GM21423 (cell line): ENCODE results near the gene LIF.
"Not testable (repeated sequence)": the region's sequence is repeated elsewhere in the genome, so short reads cannot be mapped to it uniquely, and the experiment has no call there.

ENCODE experiments used
- ATAC-seq: cut with Tn5 transposase; IDR thresholded peaks from one replicate; pipeline ENCODE4 v1.9.1; 2021; ENCODE audit warnings: mild to moderate bottlenecking, moderate library complexity; ENCODE audit not compliant: unreplicated experiment

The LIF gene

GRCh38 chr22:30211124-30211820, 35.3 kb downstream of the LIF start:
- ATAC-seq, result no peak

DNA sequence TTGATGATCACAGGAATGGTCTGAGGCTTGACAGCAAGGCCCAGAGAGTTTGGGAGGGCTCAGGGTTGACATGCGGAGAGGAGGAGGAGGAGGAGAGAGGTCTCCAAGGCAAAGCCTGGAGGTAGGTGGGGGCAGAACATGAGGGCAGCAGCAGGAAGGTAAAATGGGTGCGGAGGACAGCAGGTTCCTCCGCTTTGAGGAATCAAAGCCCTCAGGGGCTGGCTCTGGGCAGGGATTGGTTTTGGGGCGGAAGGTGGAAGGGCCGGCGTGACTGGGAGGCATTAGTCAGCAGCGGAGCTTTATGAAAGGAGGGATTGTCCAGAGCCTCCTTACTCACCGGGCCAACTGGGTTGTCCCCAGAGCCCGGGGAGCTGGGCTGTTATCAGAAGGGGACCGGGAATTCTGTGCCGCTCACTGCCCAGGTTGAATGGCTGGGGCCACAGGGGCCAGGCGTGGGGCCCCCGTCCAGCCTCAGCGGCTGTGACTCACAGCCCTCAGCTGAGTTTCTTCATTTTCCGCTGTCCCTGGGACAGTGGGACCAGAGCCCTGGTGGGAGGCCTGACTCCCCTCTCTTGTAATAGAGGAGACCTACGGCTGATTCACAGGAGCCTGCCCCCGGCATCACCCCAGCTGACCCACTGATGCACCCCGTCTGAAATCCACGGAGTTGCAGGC, 36.2 kb downstream of the LIF start:
- ATAC-seq, result no peak

DNA sequence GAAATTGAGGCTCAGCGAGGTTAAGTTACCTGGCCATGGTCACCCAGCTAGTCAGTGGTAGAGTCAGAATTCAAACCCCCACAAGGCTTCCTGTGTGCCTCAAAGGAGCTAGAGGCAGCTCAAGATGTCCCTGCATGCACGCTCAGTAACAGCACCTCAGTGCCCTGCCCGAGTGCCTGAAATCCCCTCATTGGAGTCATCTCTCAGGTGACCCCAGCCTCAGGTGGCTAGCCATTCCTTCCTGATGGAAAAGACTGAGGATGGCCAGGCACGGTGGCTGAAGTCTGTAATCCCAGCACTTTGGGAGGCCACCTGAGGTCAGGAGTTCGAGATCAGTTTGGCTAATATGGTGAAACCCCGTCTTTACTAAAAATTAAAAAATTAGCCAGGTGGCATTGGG, 36.9 kb downstream of the LIF start:
- no peak for ATAC-seq

DNA sequence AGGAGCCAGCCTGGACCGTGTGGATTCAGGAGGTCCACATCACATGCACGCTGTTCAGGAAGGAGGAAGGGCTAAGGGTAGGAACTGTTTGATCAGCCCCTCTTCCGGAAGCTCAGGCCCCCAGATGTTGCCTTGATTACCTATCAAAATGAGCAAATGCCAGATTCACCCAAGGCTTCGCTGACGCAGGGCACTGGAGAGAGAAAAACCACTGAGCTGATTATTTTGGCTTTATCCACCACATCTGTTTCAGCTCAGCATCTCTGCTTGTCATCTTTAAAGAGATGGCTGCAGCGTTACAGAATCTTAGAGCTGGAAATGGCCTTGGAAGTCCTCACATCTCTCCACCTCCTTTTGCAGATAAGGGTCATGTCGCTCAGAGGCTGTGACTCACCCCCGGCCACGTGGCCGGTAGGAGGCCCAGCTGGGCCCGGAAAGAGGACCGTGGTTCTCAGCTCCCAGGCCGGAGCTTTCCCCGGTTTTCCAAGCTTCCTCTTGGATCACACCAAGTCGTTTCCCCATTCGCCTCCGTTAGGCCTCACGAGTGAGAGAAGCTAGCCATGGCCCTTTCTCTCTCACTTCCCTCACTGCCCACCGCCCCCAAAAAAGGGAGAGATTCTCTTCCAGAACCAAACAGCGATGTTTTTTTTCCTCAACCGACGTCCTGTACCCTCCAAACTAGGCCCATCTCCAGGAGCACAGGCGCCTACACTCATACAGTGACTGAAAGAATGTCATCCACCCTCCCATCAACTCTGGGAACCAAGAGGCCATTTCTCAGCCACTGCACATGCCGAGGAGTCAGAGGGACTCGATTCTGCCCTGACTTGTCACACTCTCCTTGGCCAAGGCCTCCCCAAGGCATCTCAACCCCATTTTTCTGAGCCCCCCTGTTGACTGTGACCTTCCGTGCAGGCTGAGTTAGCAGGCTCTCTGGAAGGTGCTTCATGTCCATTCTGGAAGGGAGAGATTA, 37.6 kb downstream of the LIF start:
- no peak for ATAC-seq

DNA sequence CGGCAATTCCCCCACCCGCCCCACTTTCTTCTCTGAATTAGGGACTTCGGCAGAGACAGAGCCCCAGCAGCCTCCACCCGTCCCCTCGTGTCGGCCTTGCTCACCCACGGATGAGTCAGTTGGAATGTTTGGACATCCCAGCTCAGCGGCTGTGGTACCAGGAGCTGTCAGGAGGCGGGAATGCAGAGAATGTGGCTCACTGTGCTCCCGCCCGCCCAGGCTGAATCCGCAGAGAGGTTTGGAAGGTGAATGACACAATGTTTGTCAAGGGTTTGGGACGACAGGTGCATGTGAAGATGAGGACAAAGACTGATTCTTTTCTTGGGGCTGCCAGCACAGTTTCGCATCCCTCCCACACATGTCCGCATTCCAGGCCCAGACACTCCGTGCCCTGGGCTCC, 39.6 kb downstream of the LIF start:
- no peak for ATAC-seq

DNA sequence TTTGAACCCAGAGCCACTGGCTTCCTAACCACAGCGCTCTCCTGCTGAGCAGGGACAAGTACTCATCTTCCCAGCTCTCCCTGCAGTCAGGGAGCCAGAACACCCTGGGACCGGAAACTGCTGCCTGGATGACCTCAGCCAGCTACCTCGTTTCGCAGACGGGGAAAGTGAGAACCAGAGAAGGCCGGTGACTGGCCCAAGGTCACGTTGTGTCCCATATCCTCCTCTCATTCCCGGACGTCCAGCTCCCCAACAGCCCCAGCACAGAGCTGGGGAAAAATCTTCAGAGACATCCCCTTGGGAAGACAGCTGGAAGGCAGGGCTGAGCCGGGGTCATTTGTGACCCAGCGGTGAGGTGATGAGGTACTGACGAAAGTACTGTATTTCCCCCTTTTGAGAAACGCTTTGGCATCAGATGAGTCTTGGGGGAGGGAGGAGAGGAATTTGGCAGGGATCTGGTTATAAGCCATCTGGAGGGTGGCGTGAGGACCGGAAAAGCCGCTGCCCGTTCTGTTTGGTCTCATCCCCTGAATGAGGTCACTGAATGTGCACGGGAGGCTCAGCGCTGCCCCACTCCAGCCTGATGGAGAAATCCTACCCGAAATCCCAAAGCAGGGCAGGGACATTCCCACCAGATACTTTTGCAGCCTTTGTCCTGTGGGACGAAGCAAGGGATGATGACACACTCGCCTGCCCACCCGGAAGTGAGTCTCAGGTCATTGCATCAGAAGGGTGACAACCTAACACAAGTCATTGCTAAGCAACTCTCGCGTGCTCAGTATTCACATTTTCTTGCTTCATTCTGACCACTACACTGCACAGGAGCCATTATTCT, 41.1 kb downstream of the LIF start:
- no peak for ATAC-seq

- no peak for ATAC-seq
Observed at GRCh38 chr22:30204742-30205111, 41.8 kb downstream of the LIF start.

- ATAC-seq, result no peak
Observed at GRCh38 chr22:30204015-30204741, 42.4 kb downstream of the LIF start.

DNA sequence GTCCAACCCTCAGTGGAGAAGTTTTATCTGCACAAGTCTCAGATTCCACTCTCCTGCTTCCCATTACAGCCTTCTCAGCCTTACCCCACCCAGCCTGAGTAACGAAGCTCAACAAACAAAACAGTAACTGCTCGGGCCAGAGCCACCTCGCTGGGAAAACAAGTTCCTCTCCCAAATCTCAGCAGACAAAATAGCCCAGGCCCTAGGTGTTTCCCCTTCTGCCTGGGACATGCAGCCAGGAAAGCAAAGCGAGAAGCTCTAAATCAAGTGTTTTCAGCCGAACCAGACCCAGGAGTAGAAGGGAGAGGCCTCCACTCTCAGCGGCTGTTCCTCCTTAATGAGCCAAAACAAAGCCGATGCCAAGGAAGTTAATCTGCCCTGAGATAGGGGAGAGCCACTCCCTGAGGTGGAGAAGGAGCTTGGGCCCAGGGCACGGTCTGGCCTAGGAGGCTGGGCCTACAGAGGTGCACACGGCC, 44.0 kb downstream of the LIF start:
- ATAC-seq, result no peak

- no peak for ATAC-seq
Observed at GRCh38 chr22:30201945-30202344, 44.6 kb downstream of the LIF start.

DNA sequence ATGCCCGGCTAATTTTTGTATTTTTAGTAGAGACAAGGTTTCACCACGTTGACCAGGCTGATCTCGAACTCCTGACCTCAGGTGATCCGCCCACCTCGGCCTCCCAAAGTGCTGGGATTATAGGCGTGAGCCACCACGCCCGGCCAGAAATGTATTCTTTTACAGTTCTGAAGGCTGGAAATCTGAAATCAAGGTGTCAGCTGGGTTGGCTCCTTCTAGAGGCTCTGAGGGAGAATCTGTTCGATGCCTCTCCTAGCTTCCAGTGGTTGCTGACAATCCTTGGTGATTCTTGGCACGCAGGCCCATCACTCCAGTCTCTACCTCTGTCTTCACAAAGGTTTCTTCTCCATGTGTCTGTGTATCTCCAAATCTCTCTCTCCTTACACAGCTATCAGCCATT, 45.7 kb downstream of the LIF start:
- ATAC-seq, result not testable (repeated sequence)

- ATAC-seq, result no peak
Observed at GRCh38 chr22:30198921-30199320, 47.6 kb downstream of the LIF start.

- no peak for ATAC-seq
Observed at GRCh38 chr22:30198152-30198825, 48.3 kb downstream of the LIF start.

DNA sequence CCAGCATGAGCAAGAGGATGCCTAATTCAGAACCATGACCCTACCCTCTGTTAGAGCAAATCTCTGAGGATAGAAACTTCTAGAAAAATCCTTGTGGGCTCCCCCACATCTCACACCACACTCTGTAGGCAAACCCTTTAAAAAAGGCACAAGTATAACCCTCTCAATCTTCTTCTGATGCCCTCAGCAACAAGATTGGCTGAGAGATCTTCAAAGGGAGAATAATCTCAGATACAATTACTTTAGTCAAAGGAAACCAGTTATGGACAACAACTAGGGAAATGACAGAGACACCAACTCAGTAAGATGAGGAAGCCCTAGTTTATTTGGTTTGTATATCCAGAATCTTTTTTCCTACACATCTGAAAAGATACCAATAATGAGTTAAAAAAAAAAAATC, 49.2 kb downstream of the LIF start:
- ATAC-seq, result no peak

GRCh38 chr22:30196880-30197336, 49.7 kb downstream of the LIF start:
- ATAC-seq, result no peak

GRCh38 chr22:30196141-30196879, 50.2 kb downstream of the LIF start:
- ATAC-seq, result no peak

DNA sequence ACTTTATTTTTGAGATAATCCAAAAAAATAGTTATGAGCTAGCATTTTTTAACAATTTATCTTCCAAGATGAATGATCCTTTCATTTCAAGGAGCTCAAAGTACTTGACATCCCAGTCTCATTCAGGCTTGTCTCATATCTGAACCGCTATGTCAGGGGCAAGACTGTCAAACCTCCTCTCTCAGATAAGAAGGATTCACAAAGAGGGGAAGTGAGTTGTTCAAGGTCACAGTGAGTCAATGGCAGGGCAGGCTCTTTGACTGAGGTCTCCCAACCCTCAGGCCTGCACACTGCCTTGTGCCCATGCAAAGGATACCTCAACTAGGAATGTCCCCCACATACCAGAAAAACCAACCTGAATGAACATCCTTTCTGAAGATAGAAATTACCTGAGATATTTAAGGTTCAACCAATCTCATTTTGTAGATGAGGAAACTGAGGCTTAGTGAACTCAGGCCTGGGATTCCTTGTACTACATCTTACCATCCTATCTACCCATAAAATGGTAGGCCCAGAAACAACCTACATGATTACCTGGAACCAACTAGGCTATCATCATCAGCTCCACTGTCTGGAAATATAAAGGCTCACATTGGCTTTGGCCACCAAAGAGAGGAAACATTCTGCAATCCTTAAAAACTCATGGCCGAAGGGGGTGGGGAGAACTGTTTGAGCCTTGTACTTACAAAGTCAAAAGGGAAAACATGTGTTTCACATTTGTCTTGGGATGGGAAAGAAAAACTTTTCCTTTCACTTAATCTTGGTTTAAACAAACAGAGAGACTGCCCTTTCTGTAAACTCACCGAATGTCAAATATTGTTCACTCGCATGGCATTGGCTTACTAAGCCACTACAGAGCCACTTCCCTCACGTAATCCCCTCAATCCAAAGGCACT, 51.1 kb downstream of the LIF start:
- no peak for ATAC-seq
